T-cell (primary cell): ENCODE measurements around the gene HAT1. TPM values are rescaled to one million over a fixed set of nuclear protein-coding genes. Genes with fewer than 3 reads are reported as not detected.
"Not testable (repeated sequence)": the region's sequence is repeated elsewhere in the genome, so short reads cannot be mapped to it uniquely, and the experiment has no call there.

Experiments
- ATAC-seq, 4 experiments: fragments of 200-7000 bp in 3 of 4; fragments of 150-1000 bp in 1 of 4; cut with Tn5 transposase; replicated peaks in 1 of 4; 1 replicate in 3 of 4; 2 replicates in 1 of 4; pipeline ENCODE4 v1.10.0; 2021; ENCODE audit warnings: moderate library complexity in 3 of 4, mild to moderate bottlenecking in 2 of 4, moderate number of reproducible peaks in 1 of 4
- CTCF ChIA-PET, 2 donors: fragments of 300-600 bp; sonication (Branson Sonifier 250); formaldehyde crosslinking; loops; one replicate each; lab custom pipeline; 2022; ENCODE audit warnings: antibody characterized with exemption in 2 of 2; lab: Charles Lee
- POLR2A ChIA-PET, 2 donors: fragments of 300-600 bp; sonication (Branson Sonifier 250); formaldehyde crosslinking; loops; one replicate each; lab custom pipeline; 2022; ENCODE audit warnings: antibody characterized with exemption in 2 of 2; lab: Charles Lee
- DNase-seq, 35 experiments: peaks; one replicate each; pipeline versions ENCODE4 v3.0.0 to v3.0.0-alpha.2; 2013 to 2023
- H3K27ac ChIP-seq: one replicate; pipeline ENCODE4 v1.5.1; 2013; ENCODE audit warnings: low read length
- H3K27me3 ChIP-seq, 2 experiments: replicated peaks in 1 of 2; 1 replicate in 1 of 2; 2 replicates in 1 of 2; pipeline versions ENCODE4 v1.6.1 to v1.7.0; 2013; ENCODE audit warnings: low read length in 1 of 2, mixed read lengths in 1 of 2; ENCODE audit not compliant: control insufficient read depth in 2 of 2, insufficient read depth in 2 of 2; ENCODE audit errors: extremely low read depth in 1 of 2
- H3K36me3 ChIP-seq, 2 donors: 1 replicate in 1 of 2; 2 replicates in 1 of 2; pipeline versions ENCODE4 v1.6.1 to v1.7.0; 2013; ENCODE audit warnings: low read length in 1 of 2; ENCODE audit not compliant: control insufficient read depth in 2 of 2, insufficient read depth in 1 of 2; ENCODE audit errors: extremely low read depth in 1 of 2
- H3K4me1 ChIP-seq, 2 experiments: 1 replicate in 1 of 2; 2 replicates in 1 of 2; pipeline versions ENCODE4 v1.6.1 to v1.7.0; 2013; ENCODE audit warnings: low read length in 2 of 2, mixed read lengths in 1 of 2; ENCODE audit not compliant: insufficient read depth in 2 of 2, control insufficient read depth in 1 of 2; ENCODE audit errors: extremely low read depth in 1 of 2
- H3K4me3 ChIP-seq, 2 donors: 1 replicate in 1 of 2; 2 replicates in 1 of 2; pipeline versions ENCODE4 v1.5.1 to v1.7.0; 2013; ENCODE audit warnings: mild to moderate bottlenecking in 2 of 2, low read length in 1 of 2, moderate library complexity in 1 of 2; ENCODE audit not compliant: control insufficient read depth in 1 of 2; ENCODE audit errors: extremely low read depth in 1 of 2
- H3K9me3 ChIP-seq: 2 replicates; pipeline ENCODE4 v1.7.0; 2013
- H3K27ac Mint-ChIP-seq, 2 donors: one replicate each; pipeline ENCODE4 v1.8.0; 2020 to 2021; ENCODE audit warnings: mild to moderate bottlenecking in 2 of 2, mixed read lengths in 2 of 2
- H3K27me3 Mint-ChIP-seq, 2 donors: one replicate each; pipeline ENCODE4 v1.8.0; 2021 to 2022; ENCODE audit warnings: mixed read lengths in 2 of 2
- H3K36me3 Mint-ChIP-seq: one replicate; pipeline ENCODE4 v1.8.0; 2021; ENCODE audit warnings: mixed read lengths
- H3K4me1 Mint-ChIP-seq, 3 donors: one replicate each; pipeline ENCODE4 v1.8.0; 2020 to 2022; ENCODE audit warnings: mixed read lengths in 3 of 3, mild to moderate bottlenecking in 1 of 3
- H3K4me3 Mint-ChIP-seq, 3 donors: one replicate each; pipeline ENCODE4 v1.8.0; 2020 to 2022; ENCODE audit warnings: mild to moderate bottlenecking in 3 of 3, mixed read lengths in 3 of 3, moderate library complexity in 3 of 3
- H3K9me3 Mint-ChIP-seq, 3 donors: one replicate each; pipeline ENCODE4 v1.8.0; 2020 to 2022; ENCODE audit warnings: mixed read lengths in 3 of 3
- WGBS: methylation state at CpG from one replicate; pipeline ENCODE4 v1.1.5; 2013; ENCODE audit warnings: missing lambda C conversion rate; ENCODE audit not compliant: insufficient coverage; 5-methylcytosine and 5-hydroxymethylcytosine counted together
- total RNA-seq, 35 experiments: library from RNA in 6 of 35; stranded (reverse) in 6 of 35; fragments of 120-200 nt in 1 of 35; gene quantifications; one replicate each; pipeline versions ENCODE4 v1.2.1 to v1.2.4 and lab custom pipeline; 2013 to 2026

HAT1 gene
- total RNA-seq, 5 donors from 2014 or later (not counting 1 experiment from before 2014, with no cell fraction given), result 18.0 to 24.8 (median 22.9) TPM

GRCh38 chr2:171893824-171894611 is 28.2 kb upstream of the HAT1 start, which contains the start of gene SLC25A12:
TSS of gene SLC25A12 (minus strand) at chr2:171894244. CDS start at chr2:171894214, 30 bp downstream.
- Mint-ChIP-seq H3K4me1 (peaks cover 50 to 54% (median 53%) of the 10 kb centered on the region in 3 donors), H3K27ac (peak within 1 kb of the TSS; percentile 85 to 91), H3K27me3 (no peaks in the 10 kb centered on the region), H3K36me3 (peaks cover 21% of the 10 kb centered on the region), H3K9me3 (no peaks in the 10 kb centered on the region), H3K4me3 (peak within 1 kb of the TSS; percentile 96 to 99 (median 98))
- no peaks in the 10 kb centered on the region for H3K9me3 ChIP-seq
- under 1% methylated on average over 48 of the region's 63 CpGs for WGBS
- ChIA-PET POLR2A (no interaction called here), CTCF (no interaction called here)
- peak; percentile 93 to 98 (median 96) for ATAC-seq
- peak within 1 kb of the TSS; percentile 90 to 94 for H3K4me3 ChIP-seq
- H3K27me3 ChIP-seq, result peaks cover 0 to 9% of the 10 kb centered on the region in 2 experiments
- peak; percentile 31 to 81 (median 58) for DNase-seq
- H3K36me3 ChIP-seq, result peaks cover 0 to 3% of the 10 kb centered on the region in 2 donors
- H3K27ac ChIP-seq, result peak within 1 kb of the TSS; percentile 68
- peaks cover 10 to 14% of the 10 kb centered on the region in 2 experiments for H3K4me1 ChIP-seq

GRCh38 chr2:171894612-171894947 is 27.7 kb upstream of the HAT1 start:
- WGBS, result 29% methylated on average over 4 of the region's 10 CpGs
- Histone ChIP-seq H3K9me3 (no peaks in the 10 kb centered on the region), H3K4me1 (peaks cover 10 to 14% of the 10 kb centered on the region in 2 experiments), H3K27me3 (peaks cover 0 to 9% of the 10 kb centered on the region in 2 experiments), H3K27ac (peak overlapping the region; percentile 68), H3K4me3 (peak overlapping the region; percentile 90 to 94), H3K36me3 (peaks cover 0 to 3% of the 10 kb centered on the region in 2 donors)
- no peak for ATAC-seq
- Mint-ChIP-seq H3K4me1 (peaks cover 44 to 49% (median 47%) of the 10 kb centered on the region in 3 donors), H3K9me3 (no peaks in the 10 kb centered on the region), H3K27ac (peak overlapping the region; percentile 79 to 89), H3K36me3 (peaks cover 18% of the 10 kb centered on the region), H3K27me3 (no peaks in the 10 kb centered on the region), H3K4me3 (peak overlapping the region; percentile 96 to 99 (median 98))
- POLR2A ChIA-PET, result no interaction called here
- no peak for DNase-seq
- CTCF ChIA-PET, result no interaction called here

GRCh38 chr2:171895786-171896185 is 26.5 kb upstream of the HAT1 start:
- Mint-ChIP-seq H3K27me3 (no peaks in the 10 kb centered on the region), H3K27ac (no peak overlapping the region), H3K36me3 (peaks cover 9% of the 10 kb centered on the region), H3K4me3 (peak overlapping the region in 1 of 3 donors; percentile 98), H3K9me3 (no peaks in the 10 kb centered on the region), H3K4me1 (peaks cover 35 to 37% (median 36%) of the 10 kb centered on the region in 3 donors)
- Histone ChIP-seq H3K36me3 (peaks cover 0 to 3% of the 10 kb centered on the region in 2 donors), H3K27me3 (peaks cover 0 to 9% of the 10 kb centered on the region in 2 experiments), H3K4me3 (no peak overlapping the region), H3K27ac (no peak overlapping the region), H3K9me3 (no peaks in the 10 kb centered on the region), H3K4me1 (peaks cover 10 to 14% of the 10 kb centered on the region in 2 experiments)
- ChIA-PET CTCF (no interaction called here), POLR2A (interaction anchor here in 1 of 2 donors (0.6 kb wide), 1 partner anchor 82 kb away, joined by 3 read pairs; no protein-coding TSS in a partner anchor)
- ATAC-seq, result no peak
- no CpG with 5 or more reads among the region's 1 CpG for WGBS
- DNase-seq, result no peak

GRCh38 chr2:171899623-171900282 is 22.5 kb upstream of the HAT1 start:
- H3K4me3 Mint-ChIP-seq, CTCF ChIA-PET, H3K4me1 Mint-ChIP-seq, H3K27ac Mint-ChIP-seq, H3K36me3 ChIP-seq, DNase-seq, H3K4me3 ChIP-seq, H3K4me1 ChIP-seq, H3K27me3 ChIP-seq, H3K36me3 Mint-ChIP-seq, ATAC-seq, H3K9me3 ChIP-seq, H3K27ac ChIP-seq, H3K9me3 Mint-ChIP-seq: not testable (repeated sequence)
- peaks cover 3 to 17% of the 10 kb centered on the region in 2 donors for H3K27me3 Mint-ChIP-seq
- WGBS, result 100% methylated on average over 2 of the region's 58 CpGs
- POLR2A ChIA-PET, result interaction anchor here in 1 of 2 donors (0.7 kb wide), 1 partner anchor 20 kb away, joined by 3 read pairs; no protein-coding TSS in a partner anchor

GRCh38 chr2:171902840-171903420 is 19.3 kb upstream of the HAT1 start:
- CTCF ChIA-PET, result no interaction called here
- peaks cover 8 to 21% of the 10 kb centered on the region in 2 donors for H3K27me3 Mint-ChIP-seq
- WGBS, result no CpG with 5 or more reads among the region's 2 CpGs

GRCh38 chr2:171908235-171908634 is 14.0 kb upstream of the HAT1 start:
- Histone ChIP-seq H3K9me3 (no peaks in the 10 kb centered on the region), H3K4me3 (no peak overlapping the region), H3K36me3 (no peaks in the 10 kb centered on the region), H3K27me3 (peaks cover 0 to 5% of the 10 kb centered on the region in 2 experiments), H3K4me1 (no peaks in the 10 kb centered on the region), H3K27ac (no peak overlapping the region)
- Mint-ChIP-seq H3K36me3 (no peaks in the 10 kb centered on the region), H3K4me3 (no peak overlapping the region), H3K4me1 (no peaks in the 10 kb centered on the region), H3K27me3 (peaks cover 6 to 17% of the 10 kb centered on the region in 2 donors), H3K27ac (no peak overlapping the region), H3K9me3 (no peaks in the 10 kb centered on the region)
- ChIA-PET POLR2A (no interaction called here), CTCF (interaction anchor here in 1 of 2 donors (0.6 kb wide), 1 partner anchor 199 kb away, joined by 9 read pairs; no protein-coding TSS in a partner anchor)
- DNase-seq (no peak), ATAC-seq (no peak)
- WGBS, result no CpG with 5 or more reads among the region's 1 CpG

More at GRCh38 chr2:171902840-171903420, 19.3 kb upstream of the HAT1 start:
- Histone ChIP-seq H3K36me3 (no peaks in the 10 kb centered on the region), H3K4me3 (no peak overlapping the region), H3K9me3 (no peaks in the 10 kb centered on the region), H3K4me1 (no peaks in the 10 kb centered on the region), H3K27me3 (peaks cover 0 to 2% of the 10 kb centered on the region in 2 experiments), H3K27ac (no peak overlapping the region)
- H3K27ac Mint-ChIP-seq, result no peak overlapping the region
- DNase-seq (no peak), ATAC-seq (no peak)
- no peaks in the 10 kb centered on the region for H3K9me3 Mint-ChIP-seq
- H3K36me3 Mint-ChIP-seq, result no peaks in the 10 kb centered on the region
- POLR2A ChIA-PET, result interaction anchor here in 1 of 2 donors (0.6 kb wide), 1 partner anchor 12 kb away, joined by 3 read pairs; no protein-coding TSS in a partner anchor
- H3K4me3 Mint-ChIP-seq, result no peak overlapping the region
- H3K4me1 Mint-ChIP-seq, result no peaks in the 10 kb centered on the region
